Hepatocyte (in vitro differentiated cells): ENCODE data around the gene LEMD1. TPM values are rescaled to one million over a fixed set of nuclear protein-coding genes. Genes with fewer than 3 reads are reported as not detected.

Source experiments
- DNase-seq: peaks from one replicate; pipeline ENCODE4 v3.0.0-alpha.2; 2016; ENCODE audit warnings: low spot score
- H2AFZ ChIP-seq: fragments of 200-600 bp; sonication (generic); 2 replicates; pipeline ENCODE4 v1.6.0; 2016; ENCODE audit warnings: antibody characterized with exemption, mild to moderate bottlenecking
- H3K27ac ChIP-seq: fragments of 200-600 bp; sonication (generic); 2 replicates; pipeline ENCODE4 v1.5.1; 2016; ENCODE audit warnings: mild to moderate bottlenecking
- H3K27me3 ChIP-seq: fragments of 200-600 bp; sonication (generic); 2 replicates; pipeline ENCODE4 v1.6.1; 2016
- H3K36me3 ChIP-seq: fragments of 200-600 bp; sonication (generic); replicated peaks from 2 replicates; pipeline ENCODE4 v1.5.1; 2016; ENCODE audit warnings: low read depth; ENCODE audit not compliant: insufficient read depth
- H3K4me1 ChIP-seq: fragments of 200-600 bp; sonication (generic); 2 replicates; pipeline ENCODE4 v1.5.1; 2016; ENCODE audit warnings: mild to moderate bottlenecking, moderate library complexity; ENCODE audit not compliant: insufficient read depth
- H3K4me2 ChIP-seq: fragments of 200-600 bp; sonication (generic); 2 replicates; pipeline ENCODE4 v1.6.0; 2016
- H3K4me3 ChIP-seq: fragments of 200-600 bp; sonication (generic); 2 replicates; pipeline ENCODE4 v1.5.1; 2016; ENCODE audit warnings: mild to moderate bottlenecking
- H3K79me2 ChIP-seq: fragments of 200-600 bp; sonication (generic); 2 replicates; pipeline ENCODE4 v1.6.0; 2017; ENCODE audit warnings: mild to moderate bottlenecking
- H3K9me2 ChIP-seq: fragments of 200-600 bp; sonication (generic); replicated peaks from 2 replicates; pipeline ENCODE4 v1.6.0; 2017; ENCODE audit warnings: mild to moderate bottlenecking; ENCODE audit not compliant: insufficient read depth
- H3K9me3 ChIP-seq: fragments of 200-600 bp; sonication (generic); 2 replicates; pipeline ENCODE4 v1.5.1; 2016; ENCODE audit warnings: low read depth, mild to moderate bottlenecking
- H4K20me1 ChIP-seq: fragments of 200-600 bp; sonication (generic); 2 replicates; pipeline ENCODE4 v1.6.0; 2016; ENCODE audit warnings: mild to moderate bottlenecking; ENCODE audit not compliant: insufficient read depth, poor library complexity, severe bottlenecking
- CTCF ChIP-seq: fragments of 200-600 bp; sonication (generic); IDR thresholded peaks from 2 replicates; pipeline ENCODE4 v1.5.1; 2016; ENCODE audit warnings: antibody characterized with exemption, mild to moderate bottlenecking; ENCODE audit not compliant: poor library complexity
- EZH2 ChIP-seq: fragments of 200-600 bp; sonication (generic); IDR thresholded peaks from 2 replicates; pipeline ENCODE4 v1.6.1; 2016; ENCODE audit warnings: antibody characterized with exemption, mild to moderate bottlenecking, borderline replicate concordance
- EZH2phosphoT487 ChIP-seq: fragments of 200-600 bp; sonication (generic); IDR thresholded peaks from one replicate; pipeline ENCODE4 v1.6.1; 2018; ENCODE audit warnings: antibody characterized with exemption, mild to moderate bottlenecking, low read depth, moderate library complexity; ENCODE audit not compliant: unreplicated experiment, severe bottlenecking
- WGBS: methylation state at CpG from one replicate; pipeline ENCODE4 v1.1.6; 2016; ENCODE audit warnings: low lambda C conversion rate; ENCODE audit errors: missing lambda C conversion rate; 5-methylcytosine and 5-hydroxymethylcytosine counted together
- polyA plus RNA-seq: library from polyadenylated mRNA; unstranded; fragments of >200 nt; fragmentation: Nextera tagmentation; extraction: Ambion mirVana; gene quantifications from 2 replicates; pipeline ENCODE4 v1.2.1, GENCODE V29; 2016
- total RNA-seq: library from RNA; depleted of rRNA; stranded (reverse); fragments of >200 nt; gene quantifications from 2 replicates; pipeline ENCODE4 v1.2.3, GENCODE V29; 2014

LEMD1 gene
- total and polyA plus RNA-seq, 2 experiments from 2014 or later = 0.35 to 2.4 TPM

- 44% methylated on average over 4 of the region's 4 CpGs for WGBS
- H3K27ac ChIP-seq = no peak overlapping the region
- DNase-seq = no peak
These were observed 45.1 kb downstream of the LEMD1 start for GRCh38 chr1:205376739-205377138.

GRCh38 chr1:205375835-205376545 lies 45.9 kb downstream of the LEMD1 start:
- Histone ChIP-seq H3K9me2 (no peaks in the 10 kb centered on the region), H3K27ac (no peak overlapping the region), H2AFZ (no peak overlapping the region), H3K4me1 (peaks cover 23% of the 10 kb centered on the region), H3K36me3 (no peaks in the 10 kb centered on the region), H3K27me3 (no peaks in the 10 kb centered on the region), H4K20me1 (no peaks in the 10 kb centered on the region), H3K79me2 (no peaks in the 10 kb centered on the region), H3K4me2 (peak overlapping the region; percentile 14), H3K4me3 (no peak overlapping the region), H3K9me3 (no peaks in the 10 kb centered on the region)
- WGBS = 20% methylated on average over 6 of the region's 6 CpGs
- peak; percentile 78 for DNase-seq
- TF ChIP-seq EZH2phosphoT487 (no peak), EZH2 (no peak), CTCF (no peak)

More at GRCh38 chr1:205376739-205377138, 45.1 kb downstream of the LEMD1 start:
- Histone ChIP-seq H2AFZ (no peak overlapping the region), H3K9me2 (no peaks in the 10 kb centered on the region), H4K20me1 (no peaks in the 10 kb centered on the region), H3K9me3 (no peaks in the 10 kb centered on the region), H3K4me1 (peaks cover 23% of the 10 kb centered on the region), H3K27me3 (no peaks in the 10 kb centered on the region), H3K36me3 (no peaks in the 10 kb centered on the region), H3K79me2 (no peaks in the 10 kb centered on the region), H3K4me2 (no peak overlapping the region), H3K4me3 (no peak overlapping the region)
- TF ChIP-seq EZH2 (no peak), CTCF (no peak), EZH2phosphoT487 (no peak)

- H3K4me2 ChIP-seq = peak overlapping the region; percentile 17
- WGBS = 47% methylated on average over 10 of the region's 10 CpGs
- H3K4me1 ChIP-seq = peaks cover 23% of the 10 kb centered on the region
These were observed 47.4 kb downstream of the LEMD1 start for GRCh38 chr1:205374210-205375078.

More at GRCh38 chr1:205374210-205375078, 47.4 kb downstream of the LEMD1 start:
- peak overlapping the region; percentile 2 for H3K27ac ChIP-seq
- no peak for TF ChIP-seq EZH2phosphoT487
- no peak for TF ChIP-seq EZH2
- TF ChIP-seq CTCF = no peak
- H3K9me3 ChIP-seq = no peaks in the 10 kb centered on the region
- no peaks in the 10 kb centered on the region for H3K36me3 ChIP-seq
- peak; percentile 34 for DNase-seq
- H2AFZ ChIP-seq = no peak overlapping the region
- H3K79me2 ChIP-seq = no peaks in the 10 kb centered on the region
- no peaks in the 10 kb centered on the region for H4K20me1 ChIP-seq
- H3K9me2 ChIP-seq = no peaks in the 10 kb centered on the region
- H3K27me3 ChIP-seq = no peaks in the 10 kb centered on the region
- no peak overlapping the region for H3K4me3 ChIP-seq
